ENCODE data around the gene SPA17.

DNA sequence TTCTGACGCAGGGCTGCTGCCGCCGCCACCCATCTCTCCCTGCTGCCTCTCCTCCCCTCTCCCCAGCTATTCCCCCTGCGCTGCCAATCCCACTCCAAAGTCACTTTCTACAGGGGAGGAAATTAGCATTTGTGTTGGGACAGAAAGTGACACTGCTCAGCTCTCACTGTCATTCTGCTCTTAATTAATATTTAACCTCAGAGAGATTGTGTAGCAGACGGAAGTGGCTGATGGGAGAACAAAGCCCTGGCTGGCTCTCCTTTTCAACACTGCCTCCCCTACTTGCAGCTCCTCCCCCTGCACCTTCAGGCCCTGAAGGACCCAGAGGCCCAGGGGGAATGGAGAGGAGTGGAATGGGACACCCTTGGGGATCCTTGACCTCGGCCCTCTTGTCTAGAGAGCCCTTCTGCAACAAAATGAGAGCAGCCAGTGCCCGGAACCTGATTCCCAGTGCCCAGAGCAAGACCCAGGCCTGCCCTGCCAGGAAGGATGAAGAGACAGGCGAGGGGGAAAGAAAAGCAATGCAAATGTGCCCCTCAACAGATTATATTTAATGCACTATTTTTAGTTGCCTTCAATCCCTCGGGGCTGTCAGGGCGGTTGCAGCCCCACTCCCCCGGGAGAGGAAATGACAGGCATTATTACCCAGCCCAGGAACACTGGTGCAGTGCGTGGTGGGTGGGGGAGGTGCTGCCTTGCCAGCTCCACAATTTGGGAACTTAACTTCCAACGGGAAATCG lies 51.4 kb downstream of the SPA17 start:
- TF ChIP-seq, protein P1, sequence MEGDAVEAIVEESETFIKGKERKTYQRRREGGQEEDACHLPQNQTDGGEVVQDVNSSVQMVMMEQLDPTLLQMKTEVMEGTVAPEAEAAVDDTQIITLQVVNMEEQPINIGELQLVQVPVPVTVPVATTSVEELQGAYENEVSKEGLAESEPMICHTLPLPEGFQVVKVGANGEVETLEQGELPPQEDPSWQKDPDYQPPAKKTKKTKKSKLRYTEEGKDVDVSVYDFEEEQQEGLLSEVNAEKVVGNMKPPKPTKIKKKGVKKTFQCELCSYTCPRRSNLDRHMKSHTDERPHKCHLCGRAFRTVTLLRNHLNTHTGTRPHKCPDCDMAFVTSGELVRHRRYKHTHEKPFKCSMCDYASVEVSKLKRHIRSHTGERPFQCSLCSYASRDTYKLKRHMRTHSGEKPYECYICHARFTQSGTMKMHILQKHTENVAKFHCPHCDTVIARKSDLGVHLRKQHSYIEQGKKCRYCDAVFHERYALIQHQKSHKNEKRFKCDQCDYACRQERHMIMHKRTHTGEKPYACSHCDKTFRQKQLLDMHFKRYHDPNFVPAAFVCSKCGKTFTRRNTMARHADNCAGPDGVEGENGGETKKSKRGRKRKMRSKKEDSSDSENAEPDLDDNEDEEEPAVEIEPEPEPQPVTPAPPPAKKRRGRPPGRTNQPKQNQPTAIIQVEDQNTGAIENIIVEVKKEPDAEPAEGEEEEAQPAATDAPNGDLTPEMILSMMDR (conservative IDR thresholded peaks at IDR 0.05; ENCODE audit: low read length), result no peak
- no peak for TF ChIP-seq EZH2phosphoT487 (IDR thresholded peaks at IDR 0.05; ENCODE audit: borderline replicate concordance)

All from Loucy (cell line).